BE2C (cell line): ENCODE results near the gene RANBP17.

ENCODE experiments used
- DNase-seq: peaks from one replicate; pipeline ENCODE4 v3.0.0-alpha.2; 2020
- H3K27me3 ChIP-seq: fragments of 250-450 bp; sonication (Bioruptor Pico); 2 replicates; pipeline ENCODE4 v1.5.1; 2020; ENCODE audit warnings: mild to moderate bottlenecking
- H3K36me3 ChIP-seq: fragments of 250-450 bp; sonication (Bioruptor Pico); 2 replicates; pipeline ENCODE4 v1.5.1; 2020; ENCODE audit warnings: mild to moderate bottlenecking
- H3K4me1 ChIP-seq: fragments of 250-450 bp; sonication (Bioruptor Pico); 2 replicates; pipeline ENCODE4 v1.5.1; 2020
- H3K4me3 ChIP-seq: 2 replicates; pipeline ENCODE4 v1.5.1; 2011; ENCODE audit warnings: low read depth, low read length
- H3K9me3 ChIP-seq: fragments of 250-450 bp; sonication (Bioruptor Pico); 2 replicates; pipeline ENCODE4 v1.5.1; 2020
- CTCF ChIP-seq: IDR thresholded peaks from 2 replicates; pipeline ENCODE4 v1.5.1; 2012; ENCODE audit warnings: mild to moderate bottlenecking, low read depth, low read length

Gene RANBP17

GRCh38 chr5:171143171-171143570 is 281.4 kb downstream of the RANBP17 start:
- H3K27me3 ChIP-seq = no peaks in the 10 kb centered on the region
- TF ChIP-seq CTCF = no peak
- H3K4me1 ChIP-seq = peaks cover 18% of the 10 kb centered on the region
- no peak overlapping the region for H3K4me3 ChIP-seq
- no peaks in the 10 kb centered on the region for H3K9me3 ChIP-seq
- no peak for DNase-seq
- peaks cover 2% of the 10 kb centered on the region; the same call in 1 of the 2 replicates for H3K36me3 ChIP-seq

GRCh38 chr5:171143926-171144325 is 282.1 kb downstream of the RANBP17 start:
- Histone ChIP-seq H3K4me1 (peaks cover 18% of the 10 kb centered on the region), H3K9me3 (no peaks in the 10 kb centered on the region), H3K27me3 (no peaks in the 10 kb centered on the region), H3K36me3 (peaks cover 2% of the 10 kb centered on the region; the same call in 1 of the 2 replicates), H3K4me3 (no peak overlapping the region)
- TF ChIP-seq CTCF = no peak
- DNase-seq = no peak

- H3K36me3 ChIP-seq = no peaks in the 10 kb centered on the region
- no peak for DNase-seq
- no peaks in the 10 kb centered on the region for H3K9me3 ChIP-seq
- peaks cover 3% of the 10 kb centered on the region for H3K4me1 ChIP-seq
- no peak overlapping the region for H3K4me3 ChIP-seq
- no peak for TF ChIP-seq CTCF
- H3K27me3 ChIP-seq = no peaks in the 10 kb centered on the region
Observed at GRCh38 chr5:171149333-171149732, 287.5 kb downstream of the RANBP17 start.

GRCh38 chr5:171149772-171150171 is 288.0 kb downstream of the RANBP17 start:
- no peak for DNase-seq
- Histone ChIP-seq H3K27me3 (no peaks in the 10 kb centered on the region), H3K9me3 (no peaks in the 10 kb centered on the region), H3K4me1 (peaks cover 3% of the 10 kb centered on the region), H3K36me3 (no peaks in the 10 kb centered on the region), H3K4me3 (no peak overlapping the region)
- TF ChIP-seq CTCF = no peak

GRCh38 chr5:171152382-171152781 is 290.6 kb downstream of the RANBP17 start:
- Histone ChIP-seq H3K27me3 (no peaks in the 10 kb centered on the region), H3K4me3 (no peak overlapping the region), H3K36me3 (no peaks in the 10 kb centered on the region), H3K4me1 (peaks cover 11% of the 10 kb centered on the region), H3K9me3 (no peaks in the 10 kb centered on the region)
- no peak for DNase-seq
- TF ChIP-seq CTCF = peak; percentile 63

- TF ChIP-seq CTCF = no peak
- Histone ChIP-seq H3K4me3 (no peak overlapping the region), H3K9me3 (no peaks in the 10 kb centered on the region), H3K36me3 (no peaks in the 10 kb centered on the region), H3K27me3 (no peaks in the 10 kb centered on the region), H3K4me1 (peaks cover 21% of the 10 kb centered on the region)
- DNase-seq = no peak
Observed at GRCh38 chr5:171155621-171156020, 293.8 kb downstream of the RANBP17 start.
